Stimulated activated CD4-positive, alpha-beta T cell treated with anti-CD3 and anti-CD28 coated beads, Interleukin-15, amount 100 ng/mL, for 48 hours (primary cell): ENCODE results near the gene ZNRF4.

Experiments
- DNase-seq, 2 donors: peaks; one replicate each; pipeline ENCODE4 v3.0.0-alpha.2; 2020; ENCODE audit warnings: low read depth in 2 of 2

Gene ZNRF4

GRCh38 chr19:5440299-5440698 is 14.9 kb upstream of the ZNRF4 start:
- DNase-seq: no peak

- no peak for DNase-seq
These were observed 11.5 kb upstream of the ZNRF4 start for GRCh38 chr19:5443723-5444122.

- no peak for DNase-seq
These were observed 10.8 kb upstream of the ZNRF4 start for GRCh38 chr19:5444431-5444830.

- DNase-seq: no peak
These were observed 10.1 kb upstream of the ZNRF4 start for GRCh38 chr19:5445071-5445470.

- no peak for DNase-seq
These were observed 9.6 kb upstream of the ZNRF4 start for GRCh38 chr19:5445561-5446055.

GRCh38 chr19:5447700-5448311 is 7.4 kb upstream of the ZNRF4 start:
- DNase-seq: no peak

- DNase-seq: no peak
These were observed 6.8 kb upstream of the ZNRF4 start for GRCh38 chr19:5448374-5448773.

DNA sequence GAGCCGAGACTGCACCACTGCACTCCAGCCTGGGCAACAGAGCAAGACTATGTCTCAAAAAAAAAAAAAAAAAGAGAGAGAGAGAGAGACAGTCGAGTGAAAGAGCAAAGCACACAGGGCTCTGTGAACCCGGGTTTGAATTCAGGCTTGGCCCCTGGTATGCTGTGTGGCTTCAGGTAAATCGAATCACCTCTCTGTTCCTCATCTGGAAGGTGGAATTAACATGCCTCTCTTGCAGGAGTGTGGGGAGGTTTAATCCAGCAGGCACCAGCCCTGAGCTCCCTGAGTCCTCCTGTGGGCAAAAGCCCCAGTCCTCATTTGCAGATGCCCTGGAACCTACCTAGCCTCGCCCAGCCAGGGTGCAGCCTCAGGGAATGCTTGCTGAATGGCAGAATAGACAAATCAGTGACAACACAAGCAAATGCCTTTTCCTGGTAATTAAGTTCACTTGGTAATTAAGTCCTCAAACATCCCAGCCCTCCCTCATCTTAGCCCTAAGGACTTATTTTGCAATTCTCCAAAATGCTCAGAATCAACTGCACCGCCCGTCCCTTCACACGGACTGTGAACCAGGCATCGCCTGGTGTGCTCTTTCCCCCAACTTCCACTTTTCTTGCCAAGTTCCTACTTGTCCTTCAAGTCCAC is 4.6 kb upstream of the ZNRF4 start:
- DNase-seq: no peak

DNA sequence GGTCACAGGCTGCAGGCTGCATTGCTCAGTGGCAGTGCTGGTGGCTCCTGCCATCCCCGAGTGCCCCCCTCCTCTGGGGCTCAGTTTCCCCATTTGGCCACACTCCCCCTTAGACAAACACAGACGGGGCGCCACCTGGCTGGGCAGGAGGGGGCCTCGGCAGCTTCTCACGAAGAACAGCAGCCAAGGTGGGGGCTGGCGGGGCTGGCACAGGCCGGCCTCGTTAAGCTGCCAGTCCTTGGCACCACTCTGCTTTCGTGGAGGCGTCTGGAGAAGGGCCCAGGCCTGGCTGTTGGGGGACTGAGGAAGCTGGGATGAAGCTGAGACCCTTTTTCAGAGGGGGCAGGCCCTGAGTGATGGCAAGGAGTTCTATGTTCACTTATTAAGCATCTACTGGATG is 3.7 kb upstream of the ZNRF4 start:
- DNase-seq: no peak

DNA sequence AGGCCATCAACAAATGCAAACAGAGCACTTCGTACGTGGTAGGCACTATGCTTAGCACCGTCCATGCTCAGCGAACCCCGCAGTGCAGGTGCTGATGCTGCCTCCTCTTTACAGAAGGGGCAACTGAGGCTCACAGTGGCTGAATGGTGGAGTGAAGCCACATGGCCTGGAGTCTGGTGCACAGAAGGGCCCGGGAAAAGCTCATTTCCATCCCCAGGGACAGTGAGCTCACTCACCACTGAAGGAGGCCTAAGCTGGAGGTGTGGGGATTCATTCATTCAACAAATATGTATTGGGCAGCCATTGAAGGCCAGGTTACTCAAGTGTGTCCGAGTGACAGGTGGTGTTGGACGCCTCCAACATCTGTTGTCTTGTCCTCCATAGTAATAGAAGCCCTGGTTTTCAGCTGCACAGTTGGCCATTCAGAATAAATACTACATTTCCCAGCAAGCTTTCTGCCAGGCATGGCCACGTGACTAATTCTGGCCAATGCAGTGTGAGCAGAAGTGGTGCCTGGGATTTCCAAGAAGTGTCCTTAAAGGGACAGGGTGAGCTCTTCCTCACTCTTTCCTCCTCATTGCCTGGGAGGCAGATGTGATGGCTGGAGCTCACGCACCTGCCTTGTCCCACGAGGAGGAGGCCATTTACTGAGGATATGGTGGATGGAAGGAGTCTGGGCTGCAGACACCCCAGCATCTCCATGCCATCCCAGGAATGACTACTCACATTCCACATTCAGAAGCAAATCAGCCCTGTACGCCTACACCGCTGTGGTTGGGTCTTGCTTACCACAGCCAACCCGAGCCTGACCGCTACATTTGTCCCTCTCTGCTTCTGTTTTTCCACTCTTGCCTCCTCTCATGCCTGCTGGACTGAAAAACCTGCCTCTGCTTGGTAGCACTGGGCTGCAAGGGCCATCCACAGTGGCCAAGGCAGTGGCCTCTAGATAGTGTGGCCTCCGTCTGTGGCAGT is 2.3 kb upstream of the ZNRF4 start:
- no peak for DNase-seq

DNA sequence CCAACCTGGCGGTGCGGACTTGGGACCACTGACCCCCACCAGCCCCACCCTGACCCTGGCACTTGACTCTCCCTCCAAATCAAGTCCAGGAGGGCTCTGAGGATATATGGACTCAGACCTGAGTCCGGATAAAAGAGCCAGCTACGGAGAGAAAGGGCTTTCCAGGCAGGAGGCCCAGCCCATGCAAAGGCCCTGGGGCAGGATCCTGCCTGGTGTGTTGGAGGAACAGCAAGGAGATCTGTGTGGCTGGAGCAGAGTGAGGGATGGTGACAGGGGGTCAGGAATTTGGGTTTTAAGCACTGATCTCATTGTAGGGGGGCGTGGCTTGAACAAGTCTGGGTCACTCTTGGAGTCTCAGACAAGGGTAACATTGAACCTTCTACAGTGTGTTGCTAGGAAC is 474 bp upstream of the ZNRF4 start:
- DNase-seq: no peak

- no peak for DNase-seq
These were observed 1.1 kb downstream of the ZNRF4 start for GRCh38 chr19:5456130-5456840.

- no peak for DNase-seq
These were observed 1.6 kb downstream of the ZNRF4 start for GRCh38 chr19:5456841-5457200.

DNA sequence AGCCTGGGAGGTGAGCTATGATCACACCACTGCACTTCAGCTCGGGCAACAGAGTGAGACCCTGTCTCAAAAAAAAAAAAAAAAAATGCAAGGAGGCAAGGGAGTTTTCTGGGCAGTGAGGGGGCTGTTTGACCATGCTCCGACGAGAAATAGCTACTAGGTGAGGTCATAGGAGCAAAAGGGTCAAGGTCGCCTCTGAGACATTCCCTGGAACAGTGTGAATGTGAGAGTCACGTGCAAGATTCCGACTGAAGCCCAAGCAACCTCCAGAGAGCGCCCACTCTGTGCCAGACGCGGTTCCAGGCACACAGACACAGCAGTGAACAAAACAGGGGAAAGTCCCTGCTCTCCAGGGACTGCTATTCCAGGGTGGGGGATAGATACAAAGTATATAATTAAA is 2.5 kb downstream of the ZNRF4 start:
- no peak for DNase-seq

- DNase-seq: no peak
These were observed 3.2 kb downstream of the ZNRF4 start for GRCh38 chr19:5458420-5458819.

- DNase-seq: no peak
These were observed 4.1 kb downstream of the ZNRF4 start for GRCh38 chr19:5459360-5459759.

DNA sequence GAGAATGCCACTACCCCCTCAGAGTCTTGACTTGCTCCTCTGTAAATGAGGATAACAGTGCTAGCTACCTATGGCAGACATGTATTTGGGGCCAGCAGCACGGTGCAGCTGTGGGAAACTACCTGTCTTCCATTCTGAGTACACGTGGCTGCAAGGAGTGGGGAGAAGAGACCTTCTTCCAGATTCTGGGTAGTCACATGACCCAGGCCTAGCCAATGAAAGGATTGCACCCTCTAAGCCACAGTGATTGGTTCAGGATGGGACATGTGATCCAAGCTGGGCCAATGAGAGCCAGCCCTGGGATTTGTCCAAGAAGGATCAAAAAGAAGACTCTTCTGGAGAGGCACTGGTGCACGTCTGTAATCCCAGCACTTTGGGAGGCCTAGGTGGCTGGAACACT is 5.5 kb downstream of the ZNRF4 start:
- DNase-seq: no peak

- no peak for DNase-seq
These were observed 8.7 kb downstream of the ZNRF4 start for GRCh38 chr19:5463959-5464358.

GRCh38 chr19:5466072-5466471 is 10.9 kb downstream of the ZNRF4 start:
- no peak for DNase-seq

DNA sequence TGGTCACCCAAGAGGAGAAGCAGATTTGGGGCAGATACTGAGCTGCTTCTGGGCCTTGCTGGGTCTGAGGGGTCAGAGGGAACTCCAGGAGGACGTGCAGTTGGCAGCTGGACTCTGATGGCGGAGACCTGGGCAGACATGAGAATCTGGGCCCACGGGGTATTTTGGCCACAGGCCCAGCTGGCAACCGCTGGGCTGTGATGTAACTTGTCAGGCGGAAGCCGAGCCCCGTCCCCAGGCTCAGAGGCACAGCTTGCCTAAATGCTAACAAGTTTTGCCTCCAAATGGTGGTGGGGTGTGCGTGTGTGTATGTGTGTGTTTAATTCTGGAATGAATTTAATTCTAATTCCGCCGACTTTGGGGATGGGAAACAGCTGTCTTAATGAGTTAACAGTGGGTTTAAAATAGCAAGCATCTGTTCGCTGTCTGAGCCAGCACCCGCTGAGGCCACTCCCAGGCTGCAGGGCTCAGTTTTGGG is 11.6 kb downstream of the ZNRF4 start:
- DNase-seq: no peak

GRCh38 chr19:5470264-5470671 is 15.1 kb downstream of the ZNRF4 start:
- DNase-seq: no peak

GRCh38 chr19:5472286-5472685 is 17.1 kb downstream of the ZNRF4 start:
- no peak for DNase-seq
